ENCODE results near the gene C2orf76. TPM values are rescaled to one million over a fixed set of nuclear protein-coding genes. Genes with fewer than 3 reads are reported as not detected.
A peak's percentile ranks its signal among the peaks of the same experiment; 100 is the strongest.

C2orf76 gene
- total RNA-seq, 1 donor from 2014 or later = 8.4 TPM

GRCh38 chr2:119359774-119360173 lies 6.9 kb downstream of the C2orf76 start:
- Mint-ChIP-seq H3K4me3 (ENCODE audit: low read depth) (peak overlapping the region; percentile 4), H3K27ac (peak overlapping the region; percentile 47), H3K9me3 (ENCODE audit: low read depth) (peaks cover 6% of the 10 kb centered on the region), H3K4me1 (ENCODE audit: low read depth) (peaks cover 23% of the 10 kb centered on the region), H3K27me3 (no peaks in the 10 kb centered on the region), H3K36me3 (ENCODE audit: insufficient read depth) (peaks cover 3% of the 10 kb centered on the region)
- no peak for DNase-seq (ENCODE audit: low spot score, unreplicated experiment)
- TF ChIP-seq, protein P1, sequence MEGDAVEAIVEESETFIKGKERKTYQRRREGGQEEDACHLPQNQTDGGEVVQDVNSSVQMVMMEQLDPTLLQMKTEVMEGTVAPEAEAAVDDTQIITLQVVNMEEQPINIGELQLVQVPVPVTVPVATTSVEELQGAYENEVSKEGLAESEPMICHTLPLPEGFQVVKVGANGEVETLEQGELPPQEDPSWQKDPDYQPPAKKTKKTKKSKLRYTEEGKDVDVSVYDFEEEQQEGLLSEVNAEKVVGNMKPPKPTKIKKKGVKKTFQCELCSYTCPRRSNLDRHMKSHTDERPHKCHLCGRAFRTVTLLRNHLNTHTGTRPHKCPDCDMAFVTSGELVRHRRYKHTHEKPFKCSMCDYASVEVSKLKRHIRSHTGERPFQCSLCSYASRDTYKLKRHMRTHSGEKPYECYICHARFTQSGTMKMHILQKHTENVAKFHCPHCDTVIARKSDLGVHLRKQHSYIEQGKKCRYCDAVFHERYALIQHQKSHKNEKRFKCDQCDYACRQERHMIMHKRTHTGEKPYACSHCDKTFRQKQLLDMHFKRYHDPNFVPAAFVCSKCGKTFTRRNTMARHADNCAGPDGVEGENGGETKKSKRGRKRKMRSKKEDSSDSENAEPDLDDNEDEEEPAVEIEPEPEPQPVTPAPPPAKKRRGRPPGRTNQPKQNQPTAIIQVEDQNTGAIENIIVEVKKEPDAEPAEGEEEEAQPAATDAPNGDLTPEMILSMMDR (IDR thresholded peaks at IDR 0.05; ENCODE audit: unreplicated experiment) = no peak

DNA sequence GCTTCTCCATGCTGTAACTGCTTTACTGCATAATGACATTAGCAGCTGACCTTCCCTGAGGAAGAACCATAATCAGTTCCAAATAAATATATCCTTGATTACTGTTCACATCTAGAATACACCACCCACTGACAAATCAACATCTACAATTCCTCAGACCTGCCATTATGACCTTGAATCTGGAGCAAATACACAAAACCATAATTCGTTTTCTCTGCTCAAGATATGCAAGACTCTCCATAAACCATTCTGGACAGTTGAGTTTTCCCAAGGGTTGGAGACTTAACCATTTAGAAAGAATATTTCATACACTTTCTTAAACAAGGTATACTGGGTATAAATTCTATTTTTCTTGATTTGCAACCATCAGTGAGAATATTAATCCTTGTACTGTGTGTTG lies 11.8 kb downstream of the C2orf76 start:
- peaks cover 6% of the 10 kb centered on the region for H3K9me3 Mint-ChIP-seq (ENCODE audit: low read depth)

GRCh38 chr2:119352357-119352756 lies 14.3 kb downstream of the C2orf76 start:
- no peak overlapping the region for H3K4me3 Mint-ChIP-seq (ENCODE audit: low read depth)
- H3K4me1 Mint-ChIP-seq (ENCODE audit: low read depth) = peaks cover 13% of the 10 kb centered on the region
- DNase-seq (ENCODE audit: low spot score, unreplicated experiment) = no peak
- no peaks in the 10 kb centered on the region for H3K27me3 Mint-ChIP-seq
- peaks cover 3% of the 10 kb centered on the region for H3K36me3 Mint-ChIP-seq (ENCODE audit: insufficient read depth)
- H3K9me3 Mint-ChIP-seq (ENCODE audit: low read depth) = peaks cover 6% of the 10 kb centered on the region
- H3K27ac Mint-ChIP-seq = no peak overlapping the region
- TF ChIP-seq, protein P1 (IDR thresholded peaks at IDR 0.05; ENCODE audit: unreplicated experiment) = no peak

More for the DNA sequence above, 11.8 kb downstream of the C2orf76 start:
- Mint-ChIP-seq H3K27me3 (no peaks in the 10 kb centered on the region), H3K27ac (no peak overlapping the region), H3K4me3 (ENCODE audit: low read depth) (no peak overlapping the region), H3K4me1 (ENCODE audit: low read depth) (peaks cover 23% of the 10 kb centered on the region), H3K36me3 (ENCODE audit: insufficient read depth) (peaks cover 3% of the 10 kb centered on the region)
- DNase-seq (ENCODE audit: low spot score, unreplicated experiment) = no peak
- TF ChIP-seq, protein P1 (IDR thresholded peaks at IDR 0.05; ENCODE audit: unreplicated experiment) = no peak

DNA sequence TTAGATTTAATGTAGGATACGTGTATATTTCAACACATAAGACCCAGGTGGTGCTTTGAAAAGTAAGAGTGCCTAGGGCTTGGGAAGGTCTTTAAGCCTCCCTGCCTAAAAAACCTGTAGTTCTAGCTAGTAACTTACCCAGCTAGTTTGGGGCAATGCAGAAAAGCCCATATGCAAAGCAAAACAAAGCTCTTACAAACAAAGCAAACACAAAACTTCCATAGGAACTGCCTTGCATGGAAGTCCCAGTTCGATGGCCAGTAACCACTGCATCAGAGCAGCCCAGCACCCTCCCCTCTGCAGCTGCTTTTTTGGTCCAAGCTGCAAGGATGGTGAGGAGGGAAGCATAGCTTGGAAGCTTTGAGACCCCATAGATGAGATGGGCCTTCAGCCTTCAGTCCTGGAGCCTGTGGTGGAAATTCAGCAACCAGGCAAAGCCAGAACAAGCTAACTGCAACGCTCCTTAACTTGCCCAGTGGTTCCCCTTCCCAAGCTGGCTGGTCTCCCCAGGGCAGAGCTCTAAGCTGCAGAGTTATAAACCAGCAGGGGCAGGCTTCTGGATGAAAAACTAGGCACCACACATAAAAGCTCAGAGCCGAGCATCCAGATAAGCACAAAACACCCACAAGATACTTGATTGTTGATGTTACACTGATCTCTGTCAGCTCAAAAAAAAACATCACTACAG lies 16.2 kb downstream of the C2orf76 start:
- Mint-ChIP-seq H3K36me3 (ENCODE audit: insufficient read depth) (no peaks in the 10 kb centered on the region), H3K4me1 (ENCODE audit: low read depth) (peaks cover 12% of the 10 kb centered on the region), H3K4me3 (ENCODE audit: low read depth) (no peak overlapping the region), H3K9me3 (ENCODE audit: low read depth) (no peaks in the 10 kb centered on the region), H3K27ac (no peak overlapping the region), H3K27me3 (no peaks in the 10 kb centered on the region)
- TF ChIP-seq, protein P1 (IDR thresholded peaks at IDR 0.05; ENCODE audit: unreplicated experiment) = peak; percentile 26
- no peak for DNase-seq (ENCODE audit: low spot score, unreplicated experiment)

GRCh38 chr2:119349289-119349688 lies 17.3 kb downstream of the C2orf76 start:
- TF ChIP-seq, protein P1 (IDR thresholded peaks at IDR 0.05; ENCODE audit: unreplicated experiment) = no peak
- Mint-ChIP-seq H3K27ac (peak overlapping the region; percentile 44), H3K27me3 (no peaks in the 10 kb centered on the region), H3K4me1 (ENCODE audit: low read depth) (peaks cover 12% of the 10 kb centered on the region), H3K9me3 (ENCODE audit: low read depth) (no peaks in the 10 kb centered on the region), H3K4me3 (ENCODE audit: low read depth) (no peak overlapping the region), H3K36me3 (ENCODE audit: insufficient read depth) (no peaks in the 10 kb centered on the region)
- DNase-seq (ENCODE audit: low spot score, unreplicated experiment) = no peak
